GM19372 (cell line): ENCODE measurements around the gene CTSC.
A peak's percentile ranks its signal among the peaks of the same experiment; 100 is the strongest.
"Not testable (repeated sequence)": the region's sequence is repeated elsewhere in the genome, so short reads cannot be mapped to it uniquely, and the experiment has no call there.

Experiments used
- ATAC-seq: cut with Tn5 transposase; IDR thresholded peaks from one replicate; pipeline ENCODE4 v1.9.1; 2021; ENCODE audit warnings: mild to moderate bottlenecking, low read depth, moderate library complexity; ENCODE audit not compliant: unreplicated experiment

The CTSC gene

GRCh38 chr11:88322881-88323280, 14.7 kb downstream of the CTSC start:
- ATAC-seq, result not testable (repeated sequence)

- not testable (repeated sequence) for ATAC-seq
Observed at GRCh38 chr11:88321412-88321811, 16.1 kb downstream of the CTSC start.

DNA sequence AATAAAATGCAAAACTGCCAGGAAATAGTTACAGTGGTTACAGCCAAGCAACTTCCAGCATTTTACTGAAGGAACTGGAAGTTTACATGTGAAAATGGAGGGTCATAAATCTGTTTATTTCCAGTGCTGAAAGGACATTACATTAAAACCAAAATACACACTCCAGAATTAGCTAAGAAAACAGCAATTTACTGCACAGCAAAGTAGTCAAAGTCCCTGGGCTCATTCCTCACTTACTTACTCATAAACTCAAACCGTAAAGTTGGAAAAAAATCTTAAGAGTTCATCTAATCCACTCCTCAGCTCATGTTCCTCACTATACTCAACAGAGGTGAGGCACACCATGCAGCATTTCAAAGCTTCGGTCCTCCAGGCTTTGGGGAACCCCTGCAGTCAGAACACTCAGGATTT, 17.4 kb downstream of the CTSC start:
- no peak for ATAC-seq

- ATAC-seq, result no peak
Observed at GRCh38 chr11:88318017-88318416, 19.5 kb downstream of the CTSC start.

DNA sequence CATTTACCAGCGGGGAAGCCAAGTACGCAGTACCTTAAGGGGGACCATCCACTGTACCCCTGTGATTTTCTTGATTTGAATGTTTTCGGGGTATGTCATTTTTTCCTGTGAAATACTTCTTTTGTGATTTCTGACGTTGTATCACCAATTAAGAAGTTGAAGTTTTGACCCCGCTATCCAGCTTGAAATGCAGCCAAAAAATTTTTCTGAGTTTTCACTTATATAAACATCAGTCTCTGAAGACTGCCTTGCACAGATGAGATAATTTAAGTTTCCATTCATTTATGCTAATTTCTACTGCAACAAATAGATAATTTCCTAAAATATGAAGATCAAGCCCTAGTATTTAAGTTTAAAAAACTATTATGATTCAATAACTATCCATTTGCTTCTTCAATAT, 20.0 kb downstream of the CTSC start:
- ATAC-seq, result no peak

DNA sequence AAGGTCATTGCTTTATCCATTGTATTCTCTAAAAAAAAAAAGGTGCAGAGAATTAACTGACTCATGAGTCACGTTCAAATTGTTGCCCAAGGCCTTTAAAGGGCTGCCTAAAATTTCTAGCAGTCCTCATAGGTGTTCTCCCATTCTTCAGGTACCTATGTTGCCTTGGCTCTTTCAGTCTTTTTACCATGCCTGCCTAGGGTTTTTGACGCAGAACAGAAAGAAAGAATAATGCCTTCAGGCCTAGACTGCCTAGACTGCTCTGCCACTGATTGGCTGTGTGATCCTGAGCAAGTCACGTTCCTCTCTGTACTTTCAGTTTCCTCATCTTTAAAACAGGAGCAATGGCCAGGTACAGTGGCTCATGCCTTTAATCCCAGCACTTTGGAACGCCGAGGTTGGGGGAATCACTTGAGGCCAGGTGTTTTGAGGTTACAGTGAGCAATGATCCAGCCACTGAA, 21.5 kb downstream of the CTSC start:
- ATAC-seq, result no peak

DNA sequence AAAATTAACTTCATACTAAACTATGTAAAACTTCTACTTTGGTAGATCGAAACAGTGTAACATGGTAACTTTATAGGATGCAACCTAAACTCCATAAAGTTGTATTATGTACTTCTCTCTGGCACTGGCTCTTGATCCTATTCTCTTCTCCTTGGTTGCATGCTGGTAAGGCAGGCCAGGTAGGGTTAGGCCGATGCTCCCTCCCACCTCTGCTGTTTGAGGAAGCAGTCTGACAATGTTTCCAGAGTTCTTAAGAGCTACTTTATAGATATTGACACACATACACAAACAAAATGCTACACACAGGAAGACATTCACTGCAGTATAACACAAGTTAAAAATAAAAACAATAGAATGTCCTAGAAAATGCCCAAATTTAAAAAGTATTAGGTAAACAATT, 22.5 kb downstream of the CTSC start:
- ATAC-seq, result no peak

- no peak for ATAC-seq
Observed at GRCh38 chr11:88313441-88313840, 24.1 kb downstream of the CTSC start.

GRCh38 chr11:88312628-88313027, 24.9 kb downstream of the CTSC start:
- no peak for ATAC-seq

DNA sequence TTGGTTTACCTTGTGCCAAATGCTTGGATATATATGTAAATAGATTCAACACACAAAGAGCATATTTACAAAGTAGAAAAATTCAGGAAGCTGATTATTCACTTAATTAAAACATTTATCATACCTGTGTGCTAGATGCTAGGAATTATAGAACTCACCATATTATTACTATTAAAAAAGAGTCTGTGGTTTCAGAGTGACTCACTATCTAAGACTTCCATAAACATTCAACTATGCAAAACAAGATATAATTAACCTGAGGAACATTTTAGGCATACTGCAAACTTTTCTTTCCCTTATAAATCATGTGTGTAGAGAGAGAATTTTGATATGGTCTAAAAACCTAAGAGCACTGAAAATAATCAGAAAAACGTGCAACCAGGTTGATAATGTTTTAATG, 27.3 kb downstream of the CTSC start:
- no peak for ATAC-seq

- ATAC-seq, result no peak
Observed at GRCh38 chr11:88308576-88308975, 29.0 kb downstream of the CTSC start.

- ATAC-seq, result peak; percentile 51
Observed at GRCh38 chr11:88307749-88308425, 29.6 kb downstream of the CTSC start.

- no peak for ATAC-seq
Observed at GRCh38 chr11:88306785-88307184, 30.8 kb downstream of the CTSC start.

DNA sequence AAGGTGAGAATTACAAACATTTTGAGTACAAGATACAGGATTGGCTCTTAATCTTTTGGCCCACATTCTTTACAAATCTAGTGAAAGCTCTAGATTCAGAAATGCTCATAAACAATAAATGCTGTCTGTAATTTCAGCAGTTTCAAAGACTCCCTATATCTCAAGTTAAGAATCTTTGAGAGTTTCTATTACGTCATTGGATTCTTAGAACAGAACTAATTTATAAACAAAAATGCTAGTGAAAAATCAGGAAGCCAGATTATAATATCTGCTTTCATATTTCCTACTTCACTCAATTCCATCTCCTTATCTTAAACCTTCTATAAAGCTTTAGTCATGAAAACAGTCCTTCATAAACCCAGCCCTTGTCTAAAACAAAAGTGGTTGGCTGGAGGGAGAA, 32.1 kb downstream of the CTSC start:
- ATAC-seq, result no peak

DNA sequence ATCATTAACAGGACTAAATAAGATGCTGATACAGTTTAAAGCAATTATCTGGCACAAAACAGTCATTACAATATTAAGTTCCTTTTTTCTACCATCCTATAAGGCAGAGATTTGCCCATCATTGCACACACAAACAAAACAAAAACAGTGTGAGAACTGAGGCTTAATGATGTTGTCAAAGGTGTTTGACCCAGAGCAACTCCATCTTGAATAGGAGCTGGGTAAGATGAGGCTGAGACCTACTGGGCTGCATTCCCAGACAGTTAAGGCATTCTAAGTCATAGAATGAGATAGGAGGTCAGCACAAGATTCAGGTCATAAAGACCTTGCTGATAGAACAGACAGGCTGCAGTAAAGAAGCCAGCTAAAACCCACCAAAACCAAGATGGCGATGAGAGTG, 33.2 kb downstream of the CTSC start:
- ATAC-seq, result no peak

GRCh38 chr11:88303037-88303436, 34.5 kb downstream of the CTSC start:
- ATAC-seq, result no peak

DNA sequence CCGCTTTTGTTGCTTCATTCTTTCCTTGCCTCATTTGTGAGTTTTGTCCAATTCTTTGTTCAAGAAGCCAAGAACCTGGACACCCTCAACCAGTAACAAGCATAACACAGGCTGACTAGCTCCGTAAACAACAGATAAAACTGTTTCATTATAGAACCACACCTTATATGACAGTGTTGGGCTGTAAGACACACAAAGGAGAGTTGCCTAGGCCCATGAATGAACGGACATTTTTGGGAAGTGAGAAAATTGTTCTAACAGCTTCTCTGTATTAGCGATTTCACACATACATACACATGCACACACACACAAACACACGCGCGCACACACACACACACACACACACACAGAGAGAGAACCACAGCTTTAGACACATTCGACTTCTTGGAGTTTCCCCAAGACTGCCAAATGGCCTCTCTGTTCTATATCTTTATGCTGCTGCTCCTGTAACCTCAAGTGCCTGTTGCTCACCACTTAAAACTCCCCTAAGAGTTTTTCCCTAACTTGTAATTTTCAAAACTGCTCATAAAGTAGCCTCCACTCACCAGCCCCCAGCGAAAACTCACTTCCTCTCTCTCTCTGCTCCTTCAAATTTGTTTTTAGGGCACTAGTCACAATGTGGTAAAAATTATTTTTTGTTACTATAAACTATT, 35.9 kb downstream of the CTSC start:
- ATAC-seq, result peak; percentile 39

- peak; percentile 79 for ATAC-seq
Observed at GRCh38 chr11:88300888-88301487, 36.5 kb downstream of the CTSC start.

DNA sequence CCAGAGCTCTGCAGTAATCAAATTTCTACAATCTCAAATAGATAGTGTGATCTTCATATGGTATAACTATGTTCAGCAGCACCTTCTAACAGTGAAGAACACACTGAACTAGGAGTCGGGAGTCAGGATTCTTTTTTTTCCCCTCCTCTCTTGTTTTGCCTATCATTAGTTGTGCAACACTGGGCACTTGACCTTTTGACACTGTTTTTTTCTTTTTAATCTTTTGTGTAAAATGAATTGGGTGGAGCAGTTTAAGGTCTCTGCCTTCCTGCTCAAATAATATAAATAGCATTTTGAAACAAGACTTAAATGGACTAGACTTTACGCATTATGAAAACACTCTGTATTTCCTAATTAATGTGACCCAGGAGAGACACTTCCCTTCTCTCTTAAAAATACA, 39.7 kb downstream of the CTSC start:
- ATAC-seq, result no peak

- ATAC-seq, result no peak
Observed at GRCh38 chr11:88297421-88297820, 40.1 kb downstream of the CTSC start.

GRCh38 chr11:88295028-88295427, 42.5 kb downstream of the CTSC start:
- ATAC-seq, result no peak

GRCh38 chr11:88293931-88294330, 43.6 kb downstream of the CTSC start:
- no peak for ATAC-seq
